Thoracic aorta (tissue), 2 donors: Measurements from ENCODE around the gene DPY19L3. TPM values are rescaled to one million over a fixed set of nuclear protein-coding genes. Genes with fewer than 3 reads are reported as not detected.
"Not testable (repeated sequence)": the region's sequence is repeated elsewhere in the genome, so short reads cannot be mapped to it uniquely, and the experiment has no call there.

Source experiments
- ATAC-seq: fragments of 150-250 bp; one replicate; pipeline ENCODE4 v1.8.0; 2017; ENCODE audit warnings: low read depth; ENCODE audit not compliant: insufficient number of reproducible peaks, low FRiP score
- DNase-seq: peaks from one replicate; pipeline ENCODE4 v3.0.0-alpha.2; 2020; ENCODE audit warnings: low spot score
- H3K27ac ChIP-seq, 2 donors: fragments of 200-600 bp; sonication (generic); 1 replicate in 1 of 2; 2 replicates in 1 of 2; pipeline ENCODE4 v1.5.1; 2016; ENCODE audit warnings: mild to moderate bottlenecking in 2 of 2, moderate library complexity in 2 of 2
- H3K27me3 ChIP-seq: fragments of 200-600 bp; sonication (generic); replicated peaks from 2 replicates; pipeline ENCODE4 v1.6.0; 2016; ENCODE audit warnings: mild to moderate bottlenecking; ENCODE audit not compliant: insufficient read depth
- H3K36me3 ChIP-seq: fragments of 200-600 bp; sonication (generic); one replicate; pipeline ENCODE4 v1.5.1; 2016
- H3K4me1 ChIP-seq, 2 donors: fragments of 200-600 bp; sonication (generic); 1 replicate in 1 of 2; 2 replicates in 1 of 2; pipeline versions ENCODE4 v1.5.1 to v1.6.0; 2016; ENCODE audit warnings: low read depth in 2 of 2, mild to moderate bottlenecking in 1 of 2; ENCODE audit not compliant: control insufficient read depth in 1 of 2
- H3K4me3 ChIP-seq: fragments of 200-600 bp; sonication (generic); 2 replicates; pipeline ENCODE4 v1.5.1; 2016; ENCODE audit warnings: mild to moderate bottlenecking
- H3K9me3 ChIP-seq: fragments of 200-600 bp; sonication (generic); 2 replicates; pipeline ENCODE4 v1.5.1; 2016
- total RNA-seq, 2 donors: library from RNA; depleted of rRNA; stranded (reverse); fragments of >200 nt; gene quantifications; one replicate each; pipeline versions ENCODE4 v1.1.0 to v1.2.3, GENCODE V29; 2016
- TF ChIP-seq, protein P1 (sequence below): fragments of 200-600 bp; sonication (generic); IDR thresholded peaks from one replicate; pipeline ENCODE4 v1.5.1; 2019; ENCODE audit warnings: antibody characterized with exemption

DPY19L3 gene
- total RNA-seq, 2 donors from 2014 or later, result 22.1 to 32.9 TPM

DNA sequence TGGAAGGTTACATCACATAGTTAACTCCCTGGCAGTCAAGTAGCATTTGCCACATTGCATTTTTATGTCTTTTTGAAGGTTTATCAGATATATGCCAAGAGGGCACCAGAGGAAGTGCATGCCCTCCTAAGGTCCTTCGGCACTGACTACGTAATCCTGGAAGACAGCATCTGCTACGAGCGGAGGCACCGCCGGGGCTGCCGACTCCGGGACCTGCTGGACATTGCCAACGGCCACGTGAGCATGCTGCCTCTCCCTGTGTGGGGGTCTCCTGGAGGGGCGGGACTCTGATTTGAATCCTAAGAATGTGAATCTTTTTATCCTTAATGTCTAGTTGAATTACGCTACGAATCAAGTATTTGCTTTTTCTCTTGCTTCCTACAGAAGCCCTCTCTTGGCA lies 74.8 kb downstream of the DPY19L3 start:
- Histone ChIP-seq H3K27ac (no peak overlapping the region), H3K4me3 (no peak overlapping the region), H3K9me3 (no peaks in the 10 kb centered on the region), H3K4me1 (no peaks in the 10 kb centered on the region), H3K36me3 (peaks cover 42% of the 10 kb centered on the region), H3K27me3 (no peaks in the 10 kb centered on the region)
- no peak for ATAC-seq
- DNase-seq, result no peak
- TF ChIP-seq, protein P1, sequence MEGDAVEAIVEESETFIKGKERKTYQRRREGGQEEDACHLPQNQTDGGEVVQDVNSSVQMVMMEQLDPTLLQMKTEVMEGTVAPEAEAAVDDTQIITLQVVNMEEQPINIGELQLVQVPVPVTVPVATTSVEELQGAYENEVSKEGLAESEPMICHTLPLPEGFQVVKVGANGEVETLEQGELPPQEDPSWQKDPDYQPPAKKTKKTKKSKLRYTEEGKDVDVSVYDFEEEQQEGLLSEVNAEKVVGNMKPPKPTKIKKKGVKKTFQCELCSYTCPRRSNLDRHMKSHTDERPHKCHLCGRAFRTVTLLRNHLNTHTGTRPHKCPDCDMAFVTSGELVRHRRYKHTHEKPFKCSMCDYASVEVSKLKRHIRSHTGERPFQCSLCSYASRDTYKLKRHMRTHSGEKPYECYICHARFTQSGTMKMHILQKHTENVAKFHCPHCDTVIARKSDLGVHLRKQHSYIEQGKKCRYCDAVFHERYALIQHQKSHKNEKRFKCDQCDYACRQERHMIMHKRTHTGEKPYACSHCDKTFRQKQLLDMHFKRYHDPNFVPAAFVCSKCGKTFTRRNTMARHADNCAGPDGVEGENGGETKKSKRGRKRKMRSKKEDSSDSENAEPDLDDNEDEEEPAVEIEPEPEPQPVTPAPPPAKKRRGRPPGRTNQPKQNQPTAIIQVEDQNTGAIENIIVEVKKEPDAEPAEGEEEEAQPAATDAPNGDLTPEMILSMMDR, result no peak

DNA sequence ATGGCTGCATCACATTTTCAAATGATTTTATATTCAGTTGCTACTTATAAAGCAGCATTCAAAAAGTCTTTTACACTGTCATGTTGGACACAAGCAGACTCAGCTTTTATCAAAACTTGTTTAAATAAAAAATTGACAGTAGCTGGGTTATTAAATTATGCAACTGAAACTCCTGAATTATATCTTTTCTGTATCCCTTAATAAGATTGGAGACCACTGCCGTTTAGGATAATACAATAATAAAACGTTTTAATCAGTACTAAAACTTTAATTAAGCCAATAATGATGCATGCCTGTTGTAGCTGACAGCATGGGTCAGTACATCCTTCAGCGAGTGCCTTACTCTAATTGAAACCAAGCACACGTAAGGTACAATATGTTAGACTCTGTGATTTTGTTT lies 78.0 kb downstream of the DPY19L3 start:
- no peak for DNase-seq
- Histone ChIP-seq H3K36me3 (peaks cover 45% of the 10 kb centered on the region), H3K27me3 (no peaks in the 10 kb centered on the region), H3K4me1 (no peaks in the 10 kb centered on the region), H3K9me3 (no peaks in the 10 kb centered on the region), H3K4me3 (no peak overlapping the region), H3K27ac (no peak overlapping the region)
- TF ChIP-seq, protein P1, result no peak
- ATAC-seq, result no peak

DNA sequence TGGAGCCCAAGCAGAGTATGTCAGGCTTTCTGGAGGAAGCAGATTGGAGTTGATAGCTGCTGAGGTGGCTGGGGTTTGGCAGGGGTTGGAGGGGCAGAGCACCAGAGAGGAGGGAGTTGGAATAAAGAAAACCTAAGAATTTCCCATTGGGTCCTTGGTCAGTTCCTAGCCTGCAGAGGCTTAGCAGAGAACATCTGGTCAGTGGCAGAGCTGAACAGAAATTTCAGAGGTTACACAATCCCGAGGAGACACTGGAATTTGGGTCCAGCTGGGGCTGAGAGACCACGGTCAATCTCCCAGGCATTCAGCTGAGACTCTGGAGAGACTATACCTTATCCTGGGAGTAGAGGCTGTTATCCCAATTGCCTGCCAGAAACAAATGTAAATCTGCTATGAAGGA lies 84.4 kb downstream of the DPY19L3 start:
- Histone ChIP-seq H3K4me3 (no peak overlapping the region), H3K27me3 (no peaks in the 10 kb centered on the region), H3K4me1 (no peaks in the 10 kb centered on the region), H3K36me3 (peaks cover 16% of the 10 kb centered on the region), H3K27ac (no peak overlapping the region), H3K9me3 (no peaks in the 10 kb centered on the region)
- TF ChIP-seq, protein P1, result no peak
- no peak for DNase-seq
- ATAC-seq, result no peak

DNA sequence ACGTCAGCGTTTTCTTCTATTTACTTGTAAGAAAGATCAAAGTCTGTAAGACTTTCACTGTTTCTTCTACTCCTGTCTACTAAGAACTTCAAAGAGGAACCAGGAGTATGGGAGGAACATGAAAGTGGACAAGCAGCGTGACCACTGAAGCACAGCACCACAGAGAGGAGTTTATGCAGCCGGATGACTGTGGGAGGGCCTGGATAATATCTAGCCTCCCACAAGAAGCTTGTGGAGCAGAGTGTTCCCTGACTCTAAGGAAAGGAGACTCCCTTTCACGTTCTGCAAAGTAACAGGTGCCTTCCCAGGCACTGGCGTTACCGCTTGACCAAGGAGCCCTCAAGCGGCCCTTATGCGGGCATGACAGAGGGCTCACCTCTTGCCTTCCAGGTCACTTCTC lies 91.8 kb downstream of the DPY19L3 start:
- Histone ChIP-seq H3K27me3 (no peaks in the 10 kb centered on the region), H3K4me3 (no peak overlapping the region), H3K36me3 (no peaks in the 10 kb centered on the region), H3K9me3 (no peaks in the 10 kb centered on the region), H3K27ac (no peak overlapping the region), H3K4me1 (no peaks in the 10 kb centered on the region)
- TF ChIP-seq, protein P1, result no peak
- no peak for DNase-seq
- ATAC-seq, result no peak

DNA sequence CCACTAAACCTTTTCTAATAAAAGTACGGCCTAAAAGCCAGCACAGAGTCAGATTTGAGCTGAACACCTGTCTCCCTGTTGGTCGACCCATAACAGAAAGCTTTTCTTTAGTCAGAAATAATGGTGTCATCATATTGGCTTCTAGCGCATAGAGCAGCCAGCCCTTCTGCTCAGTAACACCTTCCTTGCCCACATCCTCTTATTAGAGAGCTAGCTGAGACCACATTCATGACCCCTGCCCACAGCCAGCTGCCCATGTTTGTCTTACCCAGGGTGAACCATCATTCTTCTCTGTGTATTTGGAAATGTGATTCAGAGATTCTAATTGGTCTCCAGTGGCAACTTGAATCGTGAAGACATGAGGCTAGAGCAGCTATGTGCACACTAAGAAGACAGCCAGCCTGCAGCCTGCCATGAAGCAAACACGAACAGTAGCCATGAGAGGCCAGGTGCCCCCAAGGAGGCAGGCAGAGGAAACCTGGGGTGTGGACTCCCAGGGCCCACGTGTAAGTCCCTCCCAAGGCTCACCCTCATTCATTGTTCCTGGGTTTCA lies 93.2 kb downstream of the DPY19L3 start:
- Histone ChIP-seq H3K27ac (no peak overlapping the region), H3K9me3 (no peaks in the 10 kb centered on the region), H3K4me3 (no peak overlapping the region), H3K27me3 (no peaks in the 10 kb centered on the region), H3K4me1 (no peaks in the 10 kb centered on the region), H3K36me3 (no peaks in the 10 kb centered on the region)
- TF ChIP-seq, protein P1, result no peak
- ATAC-seq, result no peak
- no peak for DNase-seq

DNA sequence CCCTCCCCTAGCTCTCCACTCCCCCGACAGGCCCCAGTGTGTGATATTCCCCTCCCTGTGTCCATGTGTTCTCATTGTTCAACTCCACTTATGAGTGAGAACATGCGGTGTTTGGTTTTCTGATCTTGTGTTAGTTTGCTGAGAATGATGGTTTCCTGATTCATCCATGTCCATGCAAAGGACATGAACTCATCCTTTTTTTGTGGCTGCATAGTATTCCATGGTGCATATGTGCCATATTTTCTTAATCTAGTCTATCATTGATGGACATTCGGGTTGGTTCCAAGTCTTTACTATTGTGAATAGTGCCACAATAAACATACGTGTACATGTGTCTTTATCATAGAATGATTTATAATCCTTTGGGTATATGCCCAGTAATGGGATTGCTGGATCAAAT lies 106.9 kb downstream of the DPY19L3 start:
- not testable (repeated sequence) for H3K36me3 ChIP-seq, DNase-seq, H3K4me1 ChIP-seq, H3K27ac ChIP-seq, H3K9me3 ChIP-seq, H3K4me3 ChIP-seq, ATAC-seq, H3K27me3 ChIP-seq
